GM12878 (cell line): ENCODE data around the gene CHD9. TPM values are rescaled to one million over a fixed set of nuclear protein-coding genes. Genes with fewer than 3 reads are reported as not detected.

Experiments used
- ATAC-seq: fragments of 200-7000 bp; cut with Tn5 transposase; 3 replicates; pipeline ENCODE4 v1.9.1; 2020; ENCODE audit warnings: mild to moderate bottlenecking, moderate library complexity
- BruUV-seq: library from RNA; stranded (reverse); fragments of 400-500 nt; replicated peaks from 2 replicates; lab custom pipeline; 2021; lab: Mats Ljungman, UMichigan
- CTCF ChIA-PET: fragments of 300-600 bp; sonication (Branson Sonifier 250); formaldehyde crosslinking; extraction: SDS; loops from one replicate; lab custom pipeline; 2021; ENCODE audit warnings: inconsistent platforms; lab: Yijun Ruan, JAX
- POLR2A ChIA-PET: fragments of 350-600 bp; formaldehyde crosslinking; extraction: SDS; loops from one replicate; lab custom pipeline; 2021; ENCODE audit warnings: inconsistent platforms; lab: Charles Lee
- RAD21 ChIA-PET: fragments of 300-600 bp; sonication (Branson Sonifier 250); formaldehyde crosslinking; loops from one replicate; lab custom pipeline; 2023; ENCODE audit warnings: antibody characterized with exemption; ENCODE audit not compliant: unreplicated experiment; lab: Charles Lee
- SMC1A ChIA-PET: fragments of 300-600 bp; sonication (Branson Sonifier 250); formaldehyde crosslinking; loops from one replicate; lab custom pipeline; 2023; ENCODE audit not compliant: unreplicated experiment, uncharacterized antibody; lab: Charles Lee
- DNase-seq: peaks from one replicate; pipeline ENCODE4 v3.0.0-alpha.2; 2011; ENCODE audit warnings: low read depth, low spot score
- FAIRE-seq: peaks from 3 replicates; lab custom pipeline; 2011; peaks lifted over from hg19 to GRCh38; lab: Jason Lieb, UNC
- H2AFZ ChIP-seq: 2 replicates; pipeline ENCODE4 v1.6.0; 2011; ENCODE audit warnings: low read depth, low read length, control low read depth; ENCODE audit not compliant: control insufficient read depth
- H3K27ac ChIP-seq: 2 replicates; pipeline ENCODE4 v1.5.1; 2011; ENCODE audit warnings: control low read depth; ENCODE audit not compliant: control insufficient read depth, insufficient read depth
- H3K27me3 ChIP-seq, 2 experiments: replicated peaks in 1 of 2; 2 replicates each; pipeline versions ENCODE4 v1.6.0 to v1.6.1; 2011; ENCODE audit warnings: low read length in 1 of 2; ENCODE audit not compliant: control insufficient read depth in 2 of 2, insufficient read depth in 2 of 2
- H3K36me3 ChIP-seq, 2 experiments: 2 replicates each; pipeline ENCODE4 v1.5.1; 2011; ENCODE audit warnings: low read length in 1 of 2; ENCODE audit not compliant: control insufficient read depth in 2 of 2, insufficient read depth in 2 of 2
- H3K4me1 ChIP-seq: 2 replicates; pipeline ENCODE4 v1.6.1; 2011; ENCODE audit warnings: mild to moderate bottlenecking, low read length, moderate library complexity, mixed read lengths; ENCODE audit not compliant: control insufficient read depth, insufficient read depth
- H3K4me2 ChIP-seq: 2 replicates; pipeline ENCODE4 v1.6.0; 2011; ENCODE audit warnings: control low read depth; ENCODE audit not compliant: control insufficient read depth, insufficient read depth
- H3K4me3 ChIP-seq: fragments of 200-600 bp; sonication (generic); 2 replicates; pipeline ENCODE4 v1.5.1; 2016
- H3K79me2 ChIP-seq: 2 replicates; pipeline ENCODE4 v1.6.0; 2011; ENCODE audit warnings: low read length; ENCODE audit not compliant: control insufficient read depth, insufficient read depth
- H3K9ac ChIP-seq: 2 replicates; pipeline ENCODE4 v1.8.0; 2011; ENCODE audit warnings: low read length, control low read depth, mixed read lengths; ENCODE audit not compliant: control insufficient read depth, insufficient read depth
- H3K9me3 ChIP-seq: replicated peaks from 3 replicates; pipeline ENCODE4 v1.5.1; 2011; ENCODE audit warnings: mild to moderate bottlenecking, low read length; ENCODE audit not compliant: control insufficient read depth, insufficient read depth
- H4K20me1 ChIP-seq: 2 replicates; pipeline ENCODE4 v1.6.0; 2011; ENCODE audit not compliant: control insufficient read depth, insufficient read depth
- ELK1 ChIP-seq: IDR thresholded peaks from 2 replicates; pipeline ENCODE4 v1.6.1; 2012; ENCODE audit warnings: low read depth, low read length, improper control_type of control experiment
- GABPA ChIP-seq: IDR thresholded peaks from 2 replicates; pipeline ENCODE4 v1.6.1; 2014; ENCODE audit warnings: antibody characterized with exemption, low read depth, mild to moderate bottlenecking, inconsistent platforms
- KLF5 ChIP-seq: fragments of 450-650 bp; IDR thresholded peaks from 2 replicates; pipeline ENCODE4 v1.6.1; 2014; ENCODE audit warnings: mild to moderate bottlenecking; ENCODE audit not compliant: partially characterized antibody
- RELA ChIP-seq: fragments of 450-650 bp; IDR thresholded peaks from 2 replicates; pipeline ENCODE4 v1.8.0; 2014; ENCODE audit warnings: borderline replicate concordance; ENCODE audit not compliant: partially characterized antibody
- YY1 ChIP-seq: IDR thresholded peaks from 2 replicates; pipeline ENCODE4 v1.6.1; 2011; ENCODE audit warnings: low read depth, mild to moderate bottlenecking, low read length
- ZBED1 ChIP-seq: IDR thresholded peaks from 2 replicates; pipeline ENCODE4 v1.6.1; 2016; ENCODE audit warnings: borderline replicate concordance
- ZNF687 ChIP-seq: fragments of 450-650 bp; IDR thresholded peaks from 2 replicates; pipeline ENCODE4 v1.6.1; 2017; ENCODE audit warnings: mild to moderate bottlenecking, moderate library complexity
- whole genome bisulfite sequencing: methylation state at CpG from one replicate; pipeline ENCODE4 v1.1.6; 2016; ENCODE audit warnings: low lambda C conversion rate; ENCODE audit not compliant: insufficient replicate concordance, insufficient coverage; ENCODE audit errors: missing lambda C conversion rate; 5-methylcytosine and 5-hydroxymethylcytosine counted together
- in situ Hi-C: fragments of 300-500 bp; cut with MboI; formaldehyde crosslinking; loops from 9 replicates; pipeline ENCODE4 v1.14.3; 2018; ENCODE audit warnings: mixed read lengths
- intact Hi-C: fragments of 100-400 bp; cut with micrococcal nuclease; formaldehyde crosslinking; loops from one replicate; pipeline ENCODE4 v1.14.2; 2022; ENCODE audit not compliant: unreplicated experiment
- polyA plus RNA-seq, 11 experiments: library from polyadenylated mRNA; depleted of rRNA in 4 of 11; unstranded in 6 of 11; stranded (reverse) in 5 of 11; fragments of >200 nt; fragmentation: Nextera tagmentation in 4 of 11; fragmentation: Illumina TruSeq in 1 of 11; extraction: Ambion mirVana in 4 of 11; extraction: Trizol in 1 of 11; gene quantifications; 1 replicate in 1 of 11; 2 replicates in 10 of 11; pipeline versions ENCODE4 v1.2.1 to v1.2.3, GENCODE V29; 2011 to 2016; ENCODE audit warnings: inconsistent platforms in 2 of 11, missing spikeins in 2 of 11, low read depth in 1 of 11
- total RNA-seq, 4 experiments: library from RNA; depleted of rRNA in 3 of 4; stranded (reverse); fragments of >200 nt in 3 of 4; fragmentation: Illumina TruSeq in 1 of 4; extraction: Trizol in 1 of 4; gene quantifications; 2 replicates each; pipeline versions ENCODE4 v1.2.1 to v1.2.3, GENCODE V29; 2013 to 2021
- TF ChIP-seq, protein P1 (sequence below): IDR thresholded peaks from 2 replicates; pipeline ENCODE4 v1.6.1; 2011; ENCODE audit warnings: mild to moderate bottlenecking, low read depth, low read length, moderate library complexity; ENCODE audit not compliant: insufficient replicate concordance

CHD9 gene
- total and polyA plus RNA-seq, 10 of the 15 experiments (the other 5 are each of a cell fraction or from before 2014, with no cell fraction given): 29.2 to 95.7 (median 54.3) TPM

DNA sequence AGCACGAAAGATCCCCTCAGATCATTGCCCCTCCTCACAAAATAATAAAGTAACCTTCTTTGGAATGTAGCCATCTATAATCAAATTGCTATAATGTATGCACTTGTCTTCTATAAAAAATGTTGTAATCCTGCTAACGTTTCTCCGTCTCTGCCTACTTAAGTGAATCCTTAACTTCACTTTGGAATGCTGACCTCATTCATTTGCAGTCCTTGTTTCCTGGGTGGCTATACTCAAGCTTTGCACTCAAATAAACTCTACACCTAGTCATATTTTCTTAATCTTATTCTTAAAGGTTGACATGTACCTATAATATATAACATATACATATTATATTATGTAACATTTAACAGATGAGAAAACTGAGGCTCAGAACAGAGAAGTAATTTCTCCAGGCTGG lies 24.8 kb upstream of the CHD9 start:
- intact Hi-C loops (no loop called here), in situ Hi-C loops (loop anchor here (10.0 kb wide), 1 partner anchor 845 kb away; no protein-coding TSS in a partner anchor)
- Histone ChIP-seq H3K4me1 (no peaks in the 10 kb centered on the region), H3K4me3 (no peak overlapping the region), H3K27me3 (no peaks in the 10 kb centered on the region), H3K4me2 (no peak overlapping the region), H3K79me2 (no peaks in the 10 kb centered on the region), H3K27ac (no peak overlapping the region), H2AFZ (no peak overlapping the region), H3K9me3 (no peaks in the 10 kb centered on the region; the same call in 2 of the 3 replicates), H3K9ac (no peak overlapping the region), H3K36me3 (no peaks in the 10 kb centered on the region), H4K20me1 (no peaks in the 10 kb centered on the region)
- DNase-seq: no peak
- ChIA-PET SMC1A (no interaction called here), RAD21 (no interaction called here), POLR2A (no interaction called here), CTCF (interaction anchor here (1.2 kb wide), 1 partner anchor 838 kb away, joined by 3 read pairs; no protein-coding TSS in a partner anchor)
- TF ChIP-seq ZBED1 (no peak), YY1 (no peak), KLF5 (no peak), GABPA (no peak)
- TF ChIP-seq, protein P1, sequence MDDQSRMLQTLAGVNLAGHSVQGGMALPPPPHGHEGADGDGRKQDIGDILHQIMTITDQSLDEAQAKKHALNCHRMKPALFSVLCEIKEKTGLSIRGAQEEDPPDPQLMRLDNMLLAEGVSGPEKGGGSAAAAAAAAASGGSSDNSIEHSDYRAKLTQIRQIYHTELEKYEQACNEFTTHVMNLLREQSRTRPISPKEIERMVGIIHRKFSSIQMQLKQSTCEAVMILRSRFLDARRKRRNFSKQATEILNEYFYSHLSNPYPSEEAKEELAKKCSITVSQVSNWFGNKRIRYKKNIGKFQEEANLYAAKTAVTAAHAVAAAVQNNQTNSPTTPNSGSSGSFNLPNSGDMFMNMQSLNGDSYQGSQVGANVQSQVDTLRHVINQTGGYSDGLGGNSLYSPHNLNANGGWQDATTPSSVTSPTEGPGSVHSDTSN: no peak
- FAIRE-seq: no peak
- BruUV-seq: no TSS peak
- ATAC-seq: no peak
- 63% methylated on average over 3 of the region's 3 CpGs for WGBS

DNA sequence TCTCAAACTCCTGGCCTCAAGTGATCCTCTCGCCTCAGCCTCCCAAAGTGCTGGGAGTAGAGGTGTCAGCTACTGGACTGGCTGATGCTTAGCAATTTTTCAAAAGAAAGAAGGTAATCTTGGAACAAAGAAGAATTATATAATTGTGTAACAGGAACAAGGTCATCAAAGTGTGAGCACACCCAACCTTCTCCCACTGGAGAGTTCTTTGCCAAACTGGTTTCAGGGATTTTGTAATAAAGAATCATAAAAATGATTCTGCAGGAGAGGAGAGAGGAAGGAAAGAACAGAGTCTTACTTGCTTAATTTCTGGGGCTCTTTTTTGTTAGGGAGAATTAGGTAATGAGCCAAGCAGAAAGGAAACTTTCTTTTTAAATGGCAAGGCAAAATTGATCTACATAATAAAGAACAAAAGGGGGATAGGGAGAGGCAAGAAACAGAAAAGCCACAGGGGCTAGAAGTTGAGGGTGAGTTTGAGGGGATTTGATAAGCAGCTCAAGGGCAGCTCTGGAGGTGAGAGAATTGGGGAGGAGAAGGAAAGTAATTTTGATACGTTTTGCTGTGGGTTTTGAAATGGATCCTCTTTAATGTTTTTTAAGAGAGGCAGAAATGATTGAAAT lies 23.4 kb upstream of the CHD9 start:
- intact Hi-C loops (no loop called here), in situ Hi-C loops (no loop called here)
- Histone ChIP-seq H3K9ac (no peak overlapping the region), H3K79me2 (no peaks in the 10 kb centered on the region), H3K9me3 (no peaks in the 10 kb centered on the region; the same call in 2 of the 3 replicates), H4K20me1 (no peaks in the 10 kb centered on the region), H3K27me3 (no peaks in the 10 kb centered on the region), H2AFZ (no peak overlapping the region), H3K27ac (no peak overlapping the region), H3K4me1 (no peaks in the 10 kb centered on the region), H3K4me3 (no peak overlapping the region), H3K36me3 (no peaks in the 10 kb centered on the region), H3K4me2 (no peak overlapping the region)
- POLR2A ChIA-PET: no interaction called here
- RAD21 ChIA-PET: no interaction called here
- CTCF ChIA-PET: no interaction called here
- FAIRE-seq: no peak
- no peak for ATAC-seq
- 34% methylated on average over 2 of the region's 2 CpGs for WGBS
- SMC1A ChIA-PET: no interaction called here
- DNase-seq: no peak
- BruUV-seq: no TSS peak
- TF ChIP-seq ZNF687 (no peak), RELA (no peak), ELK1 (no peak), KLF5 (no peak)
